Thoracic aorta (tissue), 2 donors: ENCODE data around the gene COQ8B. TPM values are rescaled to one million over a fixed set of nuclear protein-coding genes. Genes with fewer than 3 reads are reported as not detected.
"Not testable (repeated sequence)": the region's sequence is repeated elsewhere in the genome, so short reads cannot be mapped to it uniquely, and the experiment has no call there.

Experiments used
- ATAC-seq: fragments of 150-250 bp; one replicate; pipeline ENCODE4 v1.8.0; 2017; ENCODE audit warnings: low read depth; ENCODE audit not compliant: insufficient number of reproducible peaks, low FRiP score
- DNase-seq: peaks from one replicate; pipeline ENCODE4 v3.0.0-alpha.2; 2020; ENCODE audit warnings: low spot score
- H3K27ac ChIP-seq, 2 donors: fragments of 200-600 bp; sonication (generic); 1 replicate in 1 of 2; 2 replicates in 1 of 2; pipeline ENCODE4 v1.5.1; 2016; ENCODE audit warnings: mild to moderate bottlenecking in 2 of 2, moderate library complexity in 2 of 2
- H3K27me3 ChIP-seq: fragments of 200-600 bp; sonication (generic); replicated peaks from 2 replicates; pipeline ENCODE4 v1.6.0; 2016; ENCODE audit warnings: mild to moderate bottlenecking; ENCODE audit not compliant: insufficient read depth
- H3K36me3 ChIP-seq: fragments of 200-600 bp; sonication (generic); one replicate; pipeline ENCODE4 v1.5.1; 2016
- H3K4me1 ChIP-seq, 2 donors: fragments of 200-600 bp; sonication (generic); 1 replicate in 1 of 2; 2 replicates in 1 of 2; pipeline versions ENCODE4 v1.5.1 to v1.6.0; 2016; ENCODE audit warnings: low read depth in 2 of 2, mild to moderate bottlenecking in 1 of 2; ENCODE audit not compliant: control insufficient read depth in 1 of 2
- H3K4me3 ChIP-seq: fragments of 200-600 bp; sonication (generic); 2 replicates; pipeline ENCODE4 v1.5.1; 2016; ENCODE audit warnings: mild to moderate bottlenecking
- H3K9me3 ChIP-seq: fragments of 200-600 bp; sonication (generic); 2 replicates; pipeline ENCODE4 v1.5.1; 2016
- CTCF ChIP-seq: fragments of 200-600 bp; sonication (generic); IDR thresholded peaks from one replicate; pipeline ENCODE4 v1.5.1; 2019; ENCODE audit warnings: antibody characterized with exemption
- total RNA-seq, 2 donors: library from RNA; depleted of rRNA; stranded (reverse); fragments of >200 nt; gene quantifications; one replicate each; pipeline versions ENCODE4 v1.1.0 to v1.2.3, GENCODE V29; 2016

Gene COQ8B
- total RNA-seq = 100 to 1,000 TPM in 1 of 2 donors, 10 to 100 TPM in 1; 53.6 to 127 TPM

- peak; percentile 45 for ATAC-seq
- Histone ChIP-seq H3K27ac (peak within 1 kb of the TSS; percentile 99), H3K36me3 (no peaks in the 10 kb centered on the region), H3K9me3 (no peaks in the 10 kb centered on the region), H3K27me3 (no peaks in the 10 kb centered on the region), H3K4me1 (peaks cover 18 to 46% of the 10 kb centered on the region in 2 donors), H3K4me3 (peak within 1 kb of the TSS; percentile 87)
- no peak for TF ChIP-seq CTCF
- DNase-seq = peak; percentile 97
Measured at GRCh38 chr19:40716482-40717324, at the start of gene COQ8B, which contains the start of gene ITPKC. TSS of gene COQ8B (minus strand) at chr19:40716886. CDS start at chr19:40714632, 2,254 bp downstream. TSS of gene ITPKC (plus strand) at chr19:40717112. CDS start at chr19:40717136, 24 bp downstream.

- DNase-seq, H3K4me1 ChIP-seq, ATAC-seq, H3K27me3 ChIP-seq, H3K4me3 ChIP-seq, H3K27ac ChIP-seq, H3K9me3 ChIP-seq: not testable (repeated sequence)
- peaks cover 50% of the 10 kb centered on the region for H3K36me3 ChIP-seq
Measured at GRCh38 chr19:40766385-40766784, 49.7 kb upstream of the COQ8B start.

DNA sequence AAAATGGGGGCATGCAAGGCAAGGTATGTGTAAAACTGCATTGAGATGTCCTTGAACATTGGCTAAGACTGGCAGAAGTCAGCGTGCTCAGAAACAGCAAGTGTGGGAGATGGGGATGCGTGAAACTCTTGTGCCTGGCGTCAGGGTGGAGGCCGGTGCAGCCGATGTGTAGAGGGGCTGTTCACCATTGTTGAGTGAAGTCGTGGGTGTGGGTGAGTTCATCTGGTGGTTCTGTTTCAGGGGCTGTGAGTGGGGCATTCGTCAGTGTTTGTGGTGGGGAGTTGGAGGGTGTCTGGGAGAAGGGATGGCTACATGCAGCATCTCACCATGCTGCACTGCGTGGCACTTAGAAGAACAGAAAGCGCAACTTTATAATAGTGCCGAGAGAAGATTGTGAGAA is 47.3 kb upstream of the COQ8B start:
- no peaks in the 10 kb centered on the region for H3K9me3 ChIP-seq
- H3K27me3 ChIP-seq = no peaks in the 10 kb centered on the region
- H3K27ac ChIP-seq = no peak overlapping the region
- TF ChIP-seq CTCF = no peak
- peaks cover 71% of the 10 kb centered on the region for H3K36me3 ChIP-seq
- H3K4me3 ChIP-seq = no peak overlapping the region
- no peak for DNase-seq
- no peak for ATAC-seq
- no peaks in the 10 kb centered on the region for H3K4me1 ChIP-seq

DNA sequence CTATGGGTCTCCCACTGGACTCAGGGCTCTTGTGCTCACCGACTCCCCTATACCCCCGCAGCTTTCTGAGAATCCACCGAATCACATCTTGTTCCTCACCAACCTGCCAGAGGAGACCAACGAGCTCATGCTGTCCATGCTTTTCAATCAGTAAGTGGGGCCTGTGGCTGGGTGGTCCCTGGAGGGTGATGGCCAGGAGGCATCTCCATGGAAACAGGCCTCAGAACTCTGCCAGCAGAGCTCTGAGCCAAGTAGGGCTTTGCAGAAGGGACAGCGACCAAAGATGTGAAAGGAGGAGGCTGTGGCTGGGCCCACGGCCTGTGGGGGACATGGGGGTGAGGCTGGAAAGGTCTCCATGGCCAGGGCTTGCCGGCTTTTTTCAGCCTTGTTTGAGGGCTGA is 46.8 kb upstream of the COQ8B start:
- ATAC-seq (no peak), DNase-seq (no peak)
- Histone ChIP-seq H3K4me1 (no peaks in the 10 kb centered on the region), H3K36me3 (peaks cover 75% of the 10 kb centered on the region), H3K27ac (no peak overlapping the region), H3K9me3 (no peaks in the 10 kb centered on the region), H3K27me3 (no peaks in the 10 kb centered on the region), H3K4me3 (no peak overlapping the region)
- TF ChIP-seq CTCF = no peak

DNA sequence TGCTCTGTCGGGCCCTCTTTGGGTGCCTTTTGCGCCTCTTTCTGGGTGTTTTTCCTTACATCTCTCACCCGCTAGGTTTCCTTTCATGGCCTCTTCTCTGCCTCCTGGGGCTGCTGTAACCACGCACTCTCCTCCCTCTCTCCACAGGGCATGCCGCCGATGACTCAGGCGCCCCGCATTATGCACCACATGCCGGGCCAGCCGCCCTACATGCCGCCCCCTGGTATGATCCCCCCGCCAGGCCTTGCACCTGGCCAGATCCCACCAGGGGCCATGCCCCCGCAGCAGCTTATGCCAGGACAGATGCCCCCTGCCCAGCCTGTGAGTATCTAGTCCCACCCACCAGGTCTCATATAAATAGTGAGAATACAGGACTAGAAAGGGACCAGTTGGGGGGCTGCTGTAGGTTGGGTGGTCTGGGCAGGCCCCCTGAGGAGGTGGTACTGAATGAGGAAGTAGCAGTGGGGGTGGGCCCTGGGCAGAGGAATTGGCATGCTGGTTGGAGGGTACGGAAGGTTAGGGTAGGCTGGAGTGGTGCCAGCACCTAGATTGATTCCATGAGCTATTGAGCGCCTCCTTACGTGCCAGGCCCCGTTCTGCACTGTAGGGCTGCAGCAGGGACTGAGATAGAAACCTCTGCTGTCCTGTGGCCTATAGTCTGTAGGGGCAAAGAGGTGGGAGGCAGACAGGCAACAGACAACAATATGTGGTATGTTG is 46.2 kb upstream of the COQ8B start:
- DNase-seq = no peak
- peaks cover 81% of the 10 kb centered on the region for H3K36me3 ChIP-seq
- no peaks in the 10 kb centered on the region for H3K27me3 ChIP-seq
- no peaks in the 10 kb centered on the region for H3K4me1 ChIP-seq
- no peaks in the 10 kb centered on the region for H3K9me3 ChIP-seq
- no peak overlapping the region for H3K27ac ChIP-seq
- no peak for ATAC-seq
- no peak for TF ChIP-seq CTCF
- H3K4me3 ChIP-seq = no peak overlapping the region
